GM11168 (cell line): Measurements from ENCODE around the gene ITFG1.

Source experiments
- in situ Hi-C: fragments of 300-500 bp; cut with MboI; formaldehyde crosslinking; loops from one replicate; pipeline ENCODE4 v1.12.0; 2022; ENCODE audit warnings: low sequenced_read_pairs; ENCODE audit not compliant: unreplicated experiment

The ITFG1 gene

DNA sequence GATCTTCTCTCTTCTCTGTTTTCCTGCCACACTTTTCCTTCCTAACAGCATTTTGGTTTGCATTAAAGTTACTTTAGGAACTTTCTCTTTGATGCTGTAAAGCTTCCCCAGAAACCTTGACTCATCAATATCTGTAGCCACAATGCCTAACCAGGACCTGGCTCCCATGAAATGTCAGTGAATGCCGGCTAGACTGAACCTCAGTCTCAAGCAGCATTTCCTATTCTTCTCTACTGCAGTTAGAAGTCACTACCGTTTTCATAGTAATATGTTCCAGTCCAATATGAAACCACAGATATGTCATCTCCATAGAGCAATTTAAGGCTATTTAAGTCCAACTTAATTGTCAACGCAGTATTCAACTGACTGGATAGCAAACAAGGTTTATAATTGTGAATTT lies 28.9 kb downstream of the ITFG1 start:
- in situ Hi-C loops, result no loop called here

GRCh38 chr16:47426806-47427205 lies 34.1 kb downstream of the ITFG1 start:
- in situ Hi-C loops, result no loop called here

DNA sequence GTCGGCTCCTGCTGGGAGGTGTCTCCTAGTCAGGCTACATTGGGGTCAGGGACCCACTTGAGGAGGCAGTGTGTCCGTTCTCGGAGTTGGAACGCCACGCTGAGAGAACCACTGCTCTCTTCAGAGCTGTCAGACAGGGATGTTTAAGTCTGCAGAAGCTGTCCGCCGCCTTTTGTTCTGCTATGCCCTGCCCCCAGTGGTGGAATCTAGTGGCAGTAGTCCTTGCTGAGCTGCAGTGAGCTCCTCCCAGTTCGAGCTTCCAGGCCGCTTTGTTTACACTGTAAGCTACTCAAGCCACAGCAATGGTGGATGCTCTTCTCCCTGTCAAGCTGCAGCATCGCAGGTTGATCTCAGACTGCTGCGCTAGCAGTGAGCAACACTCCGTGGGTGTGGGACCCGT lies 36.0 kb downstream of the ITFG1 start:
- in situ Hi-C loops, result no loop called here

DNA sequence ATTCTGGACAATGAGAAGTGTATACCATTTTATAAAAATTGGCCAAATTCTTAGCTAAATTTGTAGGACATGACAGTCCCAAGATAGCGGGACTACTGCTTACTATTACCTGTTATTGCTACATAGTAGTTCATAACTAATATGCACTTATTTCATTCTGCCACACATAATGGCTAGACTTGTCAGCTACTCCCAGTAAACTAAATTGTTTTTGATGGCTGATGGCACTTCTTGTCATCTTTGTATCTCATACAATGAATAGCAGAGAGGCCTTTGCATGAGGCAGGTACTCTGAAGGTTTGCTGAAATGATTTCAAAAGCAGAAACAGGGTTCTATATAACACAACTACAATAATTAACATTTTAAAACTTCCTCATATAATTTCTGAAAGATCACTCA lies 44.0 kb downstream of the ITFG1 start:
- in situ Hi-C loops, result no loop called here

DNA sequence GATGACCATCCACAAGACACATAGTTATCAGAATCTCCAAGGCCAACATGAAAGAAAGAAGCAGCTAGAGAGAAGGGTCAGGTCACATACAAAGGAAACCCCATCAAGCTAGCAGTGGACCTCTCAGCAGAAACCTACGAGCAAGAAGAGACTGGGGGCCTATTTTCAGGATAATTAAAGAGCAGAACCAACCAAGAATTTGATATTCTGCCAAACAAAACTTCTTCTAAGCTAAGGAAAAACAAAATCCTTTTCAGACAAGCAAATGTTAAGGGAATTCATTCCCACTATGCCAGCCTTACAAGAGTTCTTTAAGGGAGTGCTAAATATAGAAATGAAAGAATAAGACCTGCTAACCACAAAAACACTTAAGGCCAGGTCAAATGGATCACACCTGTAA lies 47.8 kb downstream of the ITFG1 start:
- in situ Hi-C loops, result no loop called here

- in situ Hi-C loops, result no loop called here
Measured at GRCh38 chr16:47408491-47408890, 52.4 kb downstream of the ITFG1 start.

- in situ Hi-C loops, result no loop called here
Measured at GRCh38 chr16:47395733-47396498, 64.9 kb downstream of the ITFG1 start.

DNA sequence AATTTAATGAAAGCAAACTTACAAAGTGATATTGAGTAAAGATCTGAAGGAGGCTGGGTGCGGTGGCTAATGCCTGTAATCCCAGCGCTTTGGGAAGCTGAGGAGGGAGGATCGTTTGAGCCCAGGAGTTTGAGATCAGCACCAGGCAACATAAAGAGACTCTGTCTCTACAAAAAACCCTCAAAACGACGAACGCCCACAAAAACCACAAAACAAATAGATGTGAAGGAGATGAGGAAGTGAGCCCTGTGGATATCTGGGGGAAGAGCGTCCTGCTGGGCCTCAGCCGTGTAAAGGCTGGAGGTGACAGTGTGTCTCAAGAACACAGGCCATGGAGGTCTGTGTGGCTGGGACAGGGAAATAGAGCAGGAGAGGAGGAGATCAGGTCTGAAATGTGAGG lies 68.8 kb downstream of the ITFG1 start:
- in situ Hi-C loops, result no loop called here

GRCh38 chr16:47388705-47389104 lies 72.2 kb downstream of the ITFG1 start:
- in situ Hi-C loops, result no loop called here

GRCh38 chr16:47387026-47387734 lies 73.7 kb downstream of the ITFG1 start:
- in situ Hi-C loops, result no loop called here

DNA sequence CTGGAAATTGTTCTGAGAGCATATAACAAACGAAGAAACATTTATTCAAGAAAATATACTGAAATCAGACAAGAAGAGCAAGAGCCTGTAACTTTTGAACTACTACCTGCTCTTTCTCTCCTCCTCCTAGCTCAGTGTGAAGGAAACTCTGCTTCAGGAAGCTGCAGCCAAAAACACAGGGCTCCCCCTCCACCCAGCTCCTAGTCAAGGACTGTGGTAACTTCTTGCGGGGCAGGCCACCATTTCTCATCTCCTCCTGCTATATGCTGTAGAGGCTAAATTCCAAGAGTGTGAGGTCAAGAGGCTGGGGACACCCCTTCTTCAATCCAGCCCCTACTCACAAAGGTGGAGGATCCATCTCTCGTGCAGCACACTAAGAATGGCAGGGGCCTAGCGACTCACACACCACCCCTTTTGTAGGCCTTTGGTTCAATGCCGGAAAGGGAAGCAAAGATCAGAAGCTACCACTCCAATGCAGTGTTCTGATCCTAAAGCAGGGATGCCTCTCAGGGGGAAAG lies 74.6 kb downstream of the ITFG1 start:
- in situ Hi-C loops, result no loop called here

- in situ Hi-C loops, result no loop called here
Measured at GRCh38 chr16:47382362-47382761, 78.5 kb downstream of the ITFG1 start.

GRCh38 chr16:47377154-47377553 lies 83.7 kb downstream of the ITFG1 start:
- in situ Hi-C loops, result no loop called here

DNA sequence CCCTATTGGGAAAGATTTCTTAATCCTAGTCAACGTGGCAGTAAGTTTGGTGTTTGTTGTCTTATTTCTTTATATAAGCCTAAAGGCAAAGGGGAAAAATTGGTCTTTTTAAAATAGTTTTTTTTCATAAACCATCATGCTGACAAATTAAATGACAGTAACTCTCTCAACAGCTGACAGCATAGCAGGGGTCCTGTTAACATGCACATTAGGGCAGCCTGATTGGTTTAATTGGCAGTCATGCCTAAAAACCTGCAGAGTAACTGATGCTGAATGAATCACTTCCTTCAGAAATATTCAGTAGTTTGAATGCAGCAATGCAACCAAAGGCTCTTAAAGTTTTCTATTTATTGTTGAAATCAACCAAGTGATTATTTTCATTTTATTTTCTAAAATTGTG lies 85.4 kb downstream of the ITFG1 start:
- in situ Hi-C loops, result no loop called here

- in situ Hi-C loops, result no loop called here
Measured at GRCh38 chr16:47374629-47375028, 86.2 kb downstream of the ITFG1 start.

DNA sequence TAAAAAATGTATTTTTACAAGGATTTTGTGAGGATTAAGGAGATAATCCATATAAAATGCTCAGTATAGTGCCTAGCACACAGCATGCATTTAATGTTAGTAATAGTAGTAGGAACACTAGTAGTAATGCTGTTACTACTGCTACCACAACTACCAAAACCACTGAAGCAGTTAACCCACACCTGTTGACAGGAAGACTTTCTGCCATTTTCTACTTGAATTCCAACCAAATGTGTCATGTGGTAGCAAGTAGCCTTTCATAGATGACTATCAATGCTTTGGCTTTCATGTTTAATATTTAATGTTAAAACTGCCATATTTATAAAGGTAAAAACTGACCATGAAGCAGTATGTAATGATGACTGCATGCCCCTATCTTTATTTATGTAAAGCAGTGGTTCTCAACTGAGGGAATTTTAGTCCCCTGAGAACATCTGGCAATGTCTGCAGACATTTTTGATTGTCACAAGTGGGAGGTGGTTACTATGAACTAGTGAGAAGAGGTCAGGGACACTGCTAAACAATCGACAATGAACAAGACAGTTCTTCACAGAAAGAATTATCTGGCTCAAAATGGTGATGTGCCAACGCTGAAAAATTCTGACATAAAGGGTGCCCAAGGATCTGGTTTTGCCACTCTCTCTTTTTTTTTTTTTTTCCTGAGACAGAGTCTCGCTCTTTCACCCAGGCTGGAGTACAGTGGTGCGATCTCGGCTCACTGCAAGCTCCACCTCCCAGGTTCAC lies 89.4 kb downstream of the ITFG1 start:
- in situ Hi-C loops, result no loop called here

GRCh38 chr16:47370536-47370935 lies 90.3 kb downstream of the ITFG1 start:
- in situ Hi-C loops, result no loop called here

DNA sequence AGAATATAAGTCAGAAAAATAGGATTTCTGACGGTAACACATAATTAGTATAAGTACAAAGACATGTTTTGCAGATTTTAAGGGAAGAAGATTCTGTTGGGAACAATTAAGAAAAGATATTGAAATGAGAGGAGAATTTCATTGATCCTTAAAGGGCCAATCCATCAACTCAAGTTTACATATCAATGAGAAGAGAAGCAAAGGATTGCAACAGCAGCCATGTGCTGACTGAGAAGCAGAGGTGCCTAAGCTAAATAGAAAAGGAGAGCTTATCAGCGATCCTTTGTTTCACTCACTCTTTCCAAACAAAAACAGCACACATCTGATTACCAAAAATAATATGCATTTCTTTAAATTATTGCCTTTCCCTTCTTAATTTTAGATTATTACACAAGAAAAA lies 94.6 kb downstream of the ITFG1 start:
- in situ Hi-C loops, result no loop called here

DNA sequence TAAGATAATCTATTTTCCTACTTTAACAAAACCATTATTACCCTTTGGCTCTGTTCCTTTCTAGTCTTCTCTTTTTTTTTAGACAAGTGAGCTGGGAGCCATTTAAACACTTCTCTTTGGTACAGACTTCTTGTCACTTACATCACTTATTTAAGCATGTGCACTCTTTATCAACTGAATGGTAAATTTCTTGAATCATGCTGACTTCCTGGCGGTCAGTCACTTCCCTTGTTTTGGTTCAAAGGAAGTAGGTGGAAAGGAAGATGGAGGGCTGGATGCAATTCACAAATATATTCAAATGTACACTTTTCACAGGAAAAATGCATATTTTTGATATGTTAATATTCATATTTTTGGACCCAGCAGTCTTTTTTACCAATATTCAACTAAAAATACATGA lies 97.1 kb downstream of the ITFG1 start:
- in situ Hi-C loops, result no loop called here

DNA sequence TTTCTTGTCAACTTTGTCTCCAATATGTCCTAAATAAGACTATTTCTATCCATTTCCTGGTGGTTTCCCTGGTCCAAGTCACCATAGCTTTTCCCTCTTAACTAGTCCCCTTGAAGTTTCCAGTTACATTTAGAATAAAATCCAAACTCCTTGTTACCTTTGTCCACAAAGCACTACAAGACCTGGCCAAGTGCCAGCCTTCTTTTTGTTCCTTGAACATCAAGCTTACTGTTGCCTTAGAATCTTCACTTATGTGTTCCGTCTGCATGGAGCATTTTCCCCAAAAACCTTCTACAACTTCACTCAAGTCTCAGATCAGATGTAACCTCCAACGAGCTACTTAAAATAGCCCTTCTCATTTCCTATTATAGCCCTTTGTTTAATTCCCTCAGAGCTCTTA lies 101.4 kb downstream of the ITFG1 start:
- in situ Hi-C loops, result no loop called here

- in situ Hi-C loops, result no loop called here
Measured at GRCh38 chr16:47358816-47359215, 102.0 kb downstream of the ITFG1 start.
